GM18499 (cell line): ENCODE measurements around the gene DMXL1.
"Not testable (repeated sequence)": the region's sequence is repeated elsewhere in the genome, so short reads cannot be mapped to it uniquely, and the experiment has no call there.

Source experiments
- ATAC-seq: cut with Tn5 transposase; IDR thresholded peaks from one replicate; pipeline ENCODE4 v1.9.1; 2021; ENCODE audit warnings: moderate number of reproducible peaks; ENCODE audit not compliant: insufficient read depth, unreplicated experiment

Gene DMXL1

DNA sequence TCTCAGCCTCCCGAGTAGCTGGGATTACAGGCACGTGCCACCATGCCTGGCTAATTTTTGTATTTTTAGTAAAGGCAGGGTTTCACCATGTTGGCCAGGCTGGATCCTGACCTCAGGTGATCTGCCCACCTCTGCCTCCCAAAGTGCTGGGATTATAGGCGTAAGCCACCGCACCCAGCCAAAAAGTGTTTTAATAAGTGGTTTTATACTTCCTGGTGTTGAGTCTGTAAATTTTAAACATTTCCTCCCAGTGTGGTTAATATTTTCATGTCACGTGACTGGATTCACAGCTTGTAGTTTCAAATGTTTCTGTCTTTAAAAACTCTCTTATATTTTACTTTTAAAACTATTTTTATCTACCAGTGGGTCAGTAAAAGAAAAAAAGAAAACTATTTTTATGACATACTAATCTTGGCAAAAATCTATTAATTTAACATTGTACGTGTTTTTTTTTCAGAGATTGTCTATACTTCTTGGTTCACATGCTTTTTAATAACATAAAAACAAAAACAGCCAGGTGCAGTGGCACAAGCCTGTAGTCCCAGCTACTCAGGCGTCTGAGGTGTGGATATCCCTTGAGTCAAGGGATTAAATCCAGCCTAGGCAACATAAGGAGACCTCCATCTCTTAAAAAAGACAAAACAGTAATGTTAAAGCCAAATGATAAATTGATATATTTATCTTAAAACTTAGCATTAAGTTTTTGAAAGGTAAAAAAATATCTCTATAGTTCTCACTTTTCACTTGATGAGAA is 117.1 kb downstream of the DMXL1 start:
- ATAC-seq: no peak

DNA sequence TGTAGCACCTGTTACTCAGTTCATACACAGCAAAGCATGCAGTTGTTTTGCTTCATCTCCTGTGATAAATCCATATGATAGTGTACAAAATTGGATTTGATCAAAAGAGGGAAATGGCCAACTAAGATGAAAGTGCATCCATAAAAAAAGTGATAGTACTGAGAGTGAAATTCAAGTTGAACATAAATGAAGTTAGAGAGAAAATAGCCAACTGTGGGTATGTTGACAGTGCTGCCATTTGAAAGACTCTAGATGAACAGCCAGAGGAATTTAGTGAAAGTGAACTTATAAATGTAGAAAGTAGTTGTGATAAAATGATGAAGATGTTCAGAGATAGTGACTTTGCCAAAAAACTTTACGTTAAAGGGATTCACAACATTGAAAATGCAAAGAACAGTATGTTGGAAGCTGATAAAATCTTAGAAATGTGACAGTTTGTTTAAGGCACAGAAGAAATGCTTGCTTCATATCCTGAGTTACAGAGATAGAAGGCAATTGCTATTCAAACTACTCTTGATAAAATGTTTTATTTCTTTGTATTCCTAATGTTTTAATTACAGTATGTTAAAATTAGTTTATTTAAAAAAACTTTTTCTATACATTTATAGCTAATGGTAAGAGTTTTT is 119.7 kb downstream of the DMXL1 start:
- no peak for ATAC-seq

- no peak for ATAC-seq
These were observed 121.1 kb downstream of the DMXL1 start for GRCh38 chr5:119191944-119192343.

- ATAC-seq: no peak
These were observed 129.9 kb downstream of the DMXL1 start for GRCh38 chr5:119200795-119201194.

DNA sequence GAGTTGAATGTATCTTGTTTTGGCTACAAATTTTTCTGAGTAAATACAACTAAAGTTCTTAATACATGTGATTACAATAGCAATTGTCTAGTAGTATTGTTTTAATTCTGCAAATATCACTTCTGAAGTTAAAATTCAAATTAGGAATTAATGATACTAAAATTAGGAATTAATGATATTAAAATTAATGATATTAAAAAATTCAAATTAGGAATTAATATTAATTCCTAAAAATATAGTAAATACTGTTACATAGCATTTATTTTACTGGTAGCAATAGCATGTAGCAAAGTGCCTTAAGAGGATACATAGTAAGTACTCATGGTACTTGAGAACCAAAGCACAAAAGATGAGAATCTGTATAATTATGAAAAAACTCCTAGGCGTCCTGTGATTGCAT is 136.2 kb downstream of the DMXL1 start:
- ATAC-seq: no peak

DNA sequence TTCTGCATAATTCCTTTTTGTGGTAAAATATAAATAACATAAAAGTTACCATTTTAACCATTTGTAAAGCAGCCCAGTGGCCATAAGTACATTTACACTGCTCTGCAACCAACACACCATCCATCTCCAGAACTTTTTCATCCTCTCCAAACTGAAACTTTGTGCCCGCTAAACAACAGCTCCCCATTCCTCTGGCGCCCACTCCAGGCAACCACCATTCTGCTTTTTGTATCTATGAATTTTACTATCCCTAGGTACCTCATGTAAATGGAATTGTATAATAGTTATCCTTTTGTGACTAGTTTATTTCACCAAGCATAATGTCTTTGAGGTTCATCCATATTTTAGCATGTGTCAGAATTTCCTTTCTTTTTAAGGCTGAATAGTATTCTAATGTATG is 141.1 kb downstream of the DMXL1 start:
- ATAC-seq: no peak

DNA sequence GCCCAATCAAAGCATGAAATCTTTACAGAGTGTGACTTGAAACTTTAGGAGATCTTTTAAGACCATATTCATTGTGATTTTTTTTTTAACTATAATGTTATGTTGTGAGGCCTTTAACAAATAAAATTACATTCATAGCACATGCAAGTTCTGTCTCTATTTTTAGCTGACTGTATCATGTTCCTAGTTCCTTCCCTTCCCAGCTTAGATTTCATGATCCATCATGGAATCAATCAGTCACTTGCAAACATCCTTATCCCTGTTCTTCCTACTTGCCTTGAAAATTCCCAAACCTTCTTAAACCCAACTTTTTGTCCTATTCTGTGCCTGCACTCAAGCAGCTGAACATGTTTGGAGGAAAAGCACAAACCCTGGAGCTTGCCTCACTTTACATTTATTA is 141.8 kb downstream of the DMXL1 start:
- ATAC-seq: no peak

GRCh38 chr5:119217183-119217582 is 146.3 kb downstream of the DMXL1 start:
- no peak for ATAC-seq

GRCh38 chr5:119218830-119219782 is 148.2 kb downstream of the DMXL1 start:
- no peak for ATAC-seq

- peak; percentile 98 for ATAC-seq
These were observed 149.8 kb downstream of the DMXL1 start for GRCh38 chr5:119220576-119221197.

GRCh38 chr5:119221330-119221729 is 150.4 kb downstream of the DMXL1 start:
- ATAC-seq: no peak

- no peak for ATAC-seq
These were observed 159.1 kb downstream of the DMXL1 start for GRCh38 chr5:119229950-119230349.

- no peak for ATAC-seq
These were observed 167.6 kb downstream of the DMXL1 start for GRCh38 chr5:119238265-119239118.

DNA sequence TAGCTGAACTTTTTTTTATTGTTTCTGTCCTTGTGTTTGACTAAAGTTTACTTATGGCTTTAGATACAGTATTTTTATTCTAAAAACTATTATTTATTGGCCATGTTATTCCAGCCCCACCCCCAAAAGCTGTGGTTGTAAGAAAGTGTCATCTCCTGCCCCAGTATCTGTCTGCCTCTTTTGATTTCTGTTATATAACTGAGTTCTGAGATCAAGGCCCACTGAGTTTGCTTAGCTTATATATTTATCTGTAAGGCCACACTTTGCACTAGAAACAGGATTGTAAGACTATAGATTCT is 168.2 kb downstream of the DMXL1 start:
- ATAC-seq: no peak

- ATAC-seq: not testable (repeated sequence)
These were observed 168.9 kb downstream of the DMXL1 start for GRCh38 chr5:119239826-119240225.

DNA sequence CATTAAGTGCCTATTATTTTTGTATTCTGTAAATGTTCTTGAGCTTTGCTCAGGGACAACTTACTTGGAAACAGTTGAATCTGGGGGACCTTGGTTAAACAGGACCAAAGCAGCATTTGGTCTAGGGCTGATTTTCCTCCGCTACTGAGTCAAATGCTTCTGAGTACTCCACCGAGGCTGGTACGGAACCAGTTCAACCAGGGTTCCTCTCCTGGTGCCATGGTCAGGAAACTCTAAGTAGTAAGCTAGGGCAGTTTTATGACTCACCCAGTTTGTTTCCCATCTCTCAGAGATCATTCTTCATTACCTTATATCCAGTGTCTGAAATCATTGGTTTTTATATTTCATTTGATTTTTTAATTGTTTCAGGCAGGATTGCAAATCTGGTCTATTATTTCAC is 173.0 kb downstream of the DMXL1 start:
- ATAC-seq: no peak

GRCh38 chr5:119250946-119251901 is 180.3 kb downstream of the DMXL1 start:
- ATAC-seq: no peak

GRCh38 chr5:119255571-119256356 is 184.9 kb downstream of the DMXL1 start:
- no peak for ATAC-seq
